C4-2B (cell line): ENCODE results near the gene ATM.
A peak's percentile ranks its signal among the peaks of the same experiment; 100 is the strongest.
"Not testable (repeated sequence)": the region's sequence is repeated elsewhere in the genome, so short reads cannot be mapped to it uniquely, and the experiment has no call there.

Experiments used
- H3K27ac ChIP-seq: fragments of 450-650 bp; 2 replicates; pipeline ENCODE4 v1.5.1; 2017
- ZFX ChIP-seq: fragments of 450-650 bp; IDR thresholded peaks from 2 replicates; pipeline ENCODE4 v1.6.1; 2017
- TF ChIP-seq, protein P1 (sequence below): fragments of 450-650 bp; conservative IDR thresholded peaks from 2 replicates; pipeline ENCODE4 v1.5.1; 2017; ENCODE audit warnings: mild to moderate bottlenecking

The ATM gene

DNA sequence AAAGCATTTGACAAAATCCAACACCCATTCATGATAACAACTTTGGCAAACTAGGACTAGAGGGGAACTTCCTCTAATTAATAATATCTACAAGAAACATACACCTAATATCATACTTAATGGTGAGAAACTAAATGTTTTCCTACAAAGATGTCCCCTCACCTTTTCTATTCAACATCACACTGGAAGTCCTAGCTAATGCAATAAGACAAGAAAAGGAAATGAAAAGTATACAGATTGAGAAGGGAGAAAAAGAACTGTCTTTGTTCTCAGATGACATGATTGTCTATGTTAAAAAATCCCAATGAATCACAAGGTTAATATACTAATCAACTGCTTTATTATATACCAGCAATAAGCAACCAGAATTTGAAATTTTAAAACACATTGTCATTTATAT is 192.1 kb downstream of the ATM start:
- TF ChIP-seq ZFX: no peak
- TF ChIP-seq, protein P1, sequence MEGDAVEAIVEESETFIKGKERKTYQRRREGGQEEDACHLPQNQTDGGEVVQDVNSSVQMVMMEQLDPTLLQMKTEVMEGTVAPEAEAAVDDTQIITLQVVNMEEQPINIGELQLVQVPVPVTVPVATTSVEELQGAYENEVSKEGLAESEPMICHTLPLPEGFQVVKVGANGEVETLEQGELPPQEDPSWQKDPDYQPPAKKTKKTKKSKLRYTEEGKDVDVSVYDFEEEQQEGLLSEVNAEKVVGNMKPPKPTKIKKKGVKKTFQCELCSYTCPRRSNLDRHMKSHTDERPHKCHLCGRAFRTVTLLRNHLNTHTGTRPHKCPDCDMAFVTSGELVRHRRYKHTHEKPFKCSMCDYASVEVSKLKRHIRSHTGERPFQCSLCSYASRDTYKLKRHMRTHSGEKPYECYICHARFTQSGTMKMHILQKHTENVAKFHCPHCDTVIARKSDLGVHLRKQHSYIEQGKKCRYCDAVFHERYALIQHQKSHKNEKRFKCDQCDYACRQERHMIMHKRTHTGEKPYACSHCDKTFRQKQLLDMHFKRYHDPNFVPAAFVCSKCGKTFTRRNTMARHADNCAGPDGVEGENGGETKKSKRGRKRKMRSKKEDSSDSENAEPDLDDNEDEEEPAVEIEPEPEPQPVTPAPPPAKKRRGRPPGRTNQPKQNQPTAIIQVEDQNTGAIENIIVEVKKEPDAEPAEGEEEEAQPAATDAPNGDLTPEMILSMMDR: no peak

DNA sequence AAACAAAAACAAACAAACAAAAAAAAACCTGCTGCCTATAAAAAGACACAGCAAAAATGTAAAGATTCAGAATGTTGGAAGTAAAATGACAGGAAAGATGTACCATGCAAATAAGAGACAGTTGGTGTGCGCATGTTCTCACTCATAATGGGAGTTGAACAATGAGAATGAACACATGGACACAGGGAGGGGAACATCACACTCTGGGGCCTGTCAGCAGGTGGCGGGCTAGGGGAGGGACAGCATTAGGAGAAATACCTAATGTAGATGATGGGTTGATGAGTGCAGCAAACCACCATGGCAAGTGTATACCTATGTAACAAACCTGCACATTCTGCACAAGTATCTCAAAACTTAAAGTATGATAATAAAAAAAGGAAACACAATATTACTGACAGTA is 194.7 kb downstream of the ATM start:
- TF ChIP-seq, protein P1: peak; percentile 78
- not testable (repeated sequence) for H3K27ac ChIP-seq

More for the DNA sequence above, 192.1 kb downstream of the ATM start:
- no peak overlapping the region for H3K27ac ChIP-seq
